ENCODE data around the gene C3orf18. TPM values are rescaled to one million over a fixed set of nuclear protein-coding genes. Genes with fewer than 3 reads are reported as not detected.
A peak's percentile ranks its signal among the peaks of the same experiment; 100 is the strongest.

Gene C3orf18
- total RNA-seq, 1 experiment from 2014 or later = 10.1 TPM

GRCh38 chr3:50612234-50612882 lies 44.8 kb upstream of the C3orf18 start:
- BruUV-seq (replicated peaks) = no TSS peak
- ChIA-PET CTCF (interaction anchor here (0.8 to 1.5 kb wide), 19 partner anchors 9 to 887 kb away, joined by 3 to 31 read pairs (median 4); partner anchors contain the start of genes C3orf18 and HEMK1), POLR2A (interaction anchor here (0.9 to 1.7 kb wide), 7 partner anchors 10 to 275 kb away, joined by 3 to 19 read pairs (median 5); partner anchors contain the start of gene HEMK1), RAD21 (ENCODE audit: low non-redundant PET in 1 of 2, low total read pairs in 2 of 2, uncharacterized antibody in 2 of 2, unreplicated experiment in 2 of 2) (interaction anchor here (0.9 to 1.5 kb wide), 5 partner anchors 11 to 43 kb away, joined by 3 to 7 read pairs (median 4); partner anchors contain the start of gene HEMK1 (in 2 of the 2))
- Histone ChIP-seq H3K4me1 (ENCODE audit: control insufficient read depth in 1 of 2, insufficient read depth in 2 of 2, low read length in 2 of 2) (peaks cover 14 to 38% of the 10 kb centered on the region in 2 experiments), H3K9ac (ENCODE audit: low read length) (peak overlapping the region; percentile 70), H3K27ac (ENCODE audit: low read depth, low read length) (0 out of 2 replicates have a peak overlapping the region, but pooled peaks have one; percentile 62), H3K4me3 (replicated peaks in 1 of 2; ENCODE audit: low read depth in 1 of 2, low read length in 2 of 2) (peak overlapping the region; percentile 54 to 64), H4K20me1 (ENCODE audit: insufficient read depth) (no peaks in the 10 kb centered on the region), H3K36me3 (ENCODE audit: control insufficient read depth in 1 of 2, insufficient read depth in 2 of 2, low read length in 2 of 2) (0 out of 4 replicates have a peak, but pooled peaks cover 0 to 2% of the 10 kb centered on the region in 2 experiments), H3K79me2 (ENCODE audit: insufficient read depth, low read length) (peaks cover 3% of the 10 kb centered on the region; the same call in 1 of the 2 replicates), H2AFZ (ENCODE audit: low read depth, low read length, poor library complexity, severe bottlenecking) (peak overlapping the region; percentile 30), H3K9me2 (ENCODE audit: insufficient read depth) (no peaks in the 10 kb centered on the region), H3K27me3 (ENCODE audit: insufficient read depth, low read length) (no peaks in the 10 kb centered on the region), H3K9me3 (ENCODE audit: control insufficient read depth in 1 of 2, insufficient read depth in 1 of 2, low read depth in 1 of 2, low read length in 2 of 2) (no peaks in the 10 kb centered on the region), H3K4me2 (ENCODE audit: low read length) (peak overlapping the region; percentile 93)
- DNase-seq (ENCODE audit: low read depth, low spot score) = no peak
- peak; percentile 18; the same call in 1 of the 2 replicates for ATAC-seq
- intact Hi-C loops (cut with micrococcal nuclease) = loop anchor here (5.0 kb wide), 1 partner anchor 265 kb away; the partner anchor contains the start of gene ZMYND10
- TF ChIP-seq TCF7L2 (IDR thresholded peaks at IDR 0.05; ENCODE audit: borderline replicate concordance, extremely low read depth, insufficient read depth, insufficient read length) = no peak
- no peak for TF ChIP-seq FOSL1 (IDR thresholded peaks at IDR 0.05; ENCODE audit: low read depth)
- TF ChIP-seq YY1 (IDR thresholded peaks at IDR 0.05; ENCODE audit: extremely low read depth, insufficient replicate concordance, low read depth, low read length) = no peak
- TF ChIP-seq MAX (IDR thresholded peaks at IDR 0.05) = no peak
- no peak for TF ChIP-seq JUND (IDR thresholded peaks at IDR 0.05)
- TF ChIP-seq POLR2A (IDR thresholded peaks at IDR 0.05; ENCODE audit: borderline replicate concordance, extremely low read depth, insufficient read depth, insufficient read length) = no peak
- TF ChIP-seq, protein P1, sequence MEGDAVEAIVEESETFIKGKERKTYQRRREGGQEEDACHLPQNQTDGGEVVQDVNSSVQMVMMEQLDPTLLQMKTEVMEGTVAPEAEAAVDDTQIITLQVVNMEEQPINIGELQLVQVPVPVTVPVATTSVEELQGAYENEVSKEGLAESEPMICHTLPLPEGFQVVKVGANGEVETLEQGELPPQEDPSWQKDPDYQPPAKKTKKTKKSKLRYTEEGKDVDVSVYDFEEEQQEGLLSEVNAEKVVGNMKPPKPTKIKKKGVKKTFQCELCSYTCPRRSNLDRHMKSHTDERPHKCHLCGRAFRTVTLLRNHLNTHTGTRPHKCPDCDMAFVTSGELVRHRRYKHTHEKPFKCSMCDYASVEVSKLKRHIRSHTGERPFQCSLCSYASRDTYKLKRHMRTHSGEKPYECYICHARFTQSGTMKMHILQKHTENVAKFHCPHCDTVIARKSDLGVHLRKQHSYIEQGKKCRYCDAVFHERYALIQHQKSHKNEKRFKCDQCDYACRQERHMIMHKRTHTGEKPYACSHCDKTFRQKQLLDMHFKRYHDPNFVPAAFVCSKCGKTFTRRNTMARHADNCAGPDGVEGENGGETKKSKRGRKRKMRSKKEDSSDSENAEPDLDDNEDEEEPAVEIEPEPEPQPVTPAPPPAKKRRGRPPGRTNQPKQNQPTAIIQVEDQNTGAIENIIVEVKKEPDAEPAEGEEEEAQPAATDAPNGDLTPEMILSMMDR (IDR thresholded peaks at IDR 0.05 in 2 of 3, conservative IDR thresholded peaks at IDR 0.05 in 1 of 3; ENCODE audit: borderline replicate concordance in 1 of 3, insufficient read depth in 1 of 3, low read depth in 2 of 3, low read length in 2 of 3) = no peak
- no peak for TF ChIP-seq CEBPB (IDR thresholded peaks at IDR 0.05; ENCODE audit: low read depth)
- no peak for TF ChIP-seq EZH2phosphoT487 (IDR thresholded peaks at IDR 0.05; ENCODE audit: borderline replicate concordance)
- no peak for TF ChIP-seq POLR2AphosphoS5 (IDR thresholded peaks at IDR 0.05; ENCODE audit: low read depth, low read length)
- TF ChIP-seq, protein P2, sequence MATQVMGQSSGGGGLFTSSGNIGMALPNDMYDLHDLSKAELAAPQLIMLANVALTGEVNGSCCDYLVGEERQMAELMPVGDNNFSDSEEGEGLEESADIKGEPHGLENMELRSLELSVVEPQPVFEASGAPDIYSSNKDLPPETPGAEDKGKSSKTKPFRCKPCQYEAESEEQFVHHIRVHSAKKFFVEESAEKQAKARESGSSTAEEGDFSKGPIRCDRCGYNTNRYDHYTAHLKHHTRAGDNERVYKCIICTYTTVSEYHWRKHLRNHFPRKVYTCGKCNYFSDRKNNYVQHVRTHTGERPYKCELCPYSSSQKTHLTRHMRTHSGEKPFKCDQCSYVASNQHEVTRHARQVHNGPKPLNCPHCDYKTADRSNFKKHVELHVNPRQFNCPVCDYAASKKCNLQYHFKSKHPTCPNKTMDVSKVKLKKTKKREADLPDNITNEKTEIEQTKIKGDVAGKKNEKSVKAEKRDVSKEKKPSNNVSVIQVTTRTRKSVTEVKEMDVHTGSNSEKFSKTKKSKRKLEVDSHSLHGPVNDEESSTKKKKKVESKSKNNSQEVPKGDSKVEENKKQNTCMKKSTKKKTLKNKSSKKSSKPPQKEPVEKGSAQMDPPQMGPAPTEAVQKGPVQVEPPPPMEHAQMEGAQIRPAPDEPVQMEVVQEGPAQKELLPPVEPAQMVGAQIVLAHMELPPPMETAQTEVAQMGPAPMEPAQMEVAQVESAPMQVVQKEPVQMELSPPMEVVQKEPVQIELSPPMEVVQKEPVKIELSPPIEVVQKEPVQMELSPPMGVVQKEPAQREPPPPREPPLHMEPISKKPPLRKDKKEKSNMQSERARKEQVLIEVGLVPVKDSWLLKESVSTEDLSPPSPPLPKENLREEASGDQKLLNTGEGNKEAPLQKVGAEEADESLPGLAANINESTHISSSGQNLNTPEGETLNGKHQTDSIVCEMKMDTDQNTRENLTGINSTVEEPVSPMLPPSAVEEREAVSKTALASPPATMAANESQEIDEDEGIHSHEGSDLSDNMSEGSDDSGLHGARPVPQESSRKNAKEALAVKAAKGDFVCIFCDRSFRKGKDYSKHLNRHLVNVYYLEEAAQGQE (IDR thresholded peaks at IDR 0.05; ENCODE audit: low read depth) = no peak
- TF ChIP-seq EZH2 (IDR thresholded peaks at IDR 0.05) = no peak
- no peak for TF ChIP-seq RAD21 (IDR thresholded peaks at IDR 0.05; ENCODE audit: low read depth)
- no peak for TF ChIP-seq ZBTB33 (IDR thresholded peaks at IDR 0.05; ENCODE audit: extremely low read depth, insufficient replicate concordance, low read length)
- no peak for TF ChIP-seq ELF1 (IDR thresholded peaks at IDR 0.05; ENCODE audit: borderline replicate concordance, low read depth)
- no peak for TF ChIP-seq ZNF274 (IDR thresholded peaks at IDR 0.05; ENCODE audit: low read depth, low read length)
- TF ChIP-seq CBX3 (IDR thresholded peaks at IDR 0.05; ENCODE audit: low read depth) = no peak
- no peak for TF ChIP-seq ZFX (IDR thresholded peaks at IDR 0.05)
